HL-60 (cell line): ENCODE measurements around the gene TPCN1.

Experiments
- REST ChIP-seq: IDR thresholded peaks from 2 replicates; pipeline ENCODE4 v1.6.1; 2012; ENCODE audit warnings: low read depth; ENCODE audit not compliant: insufficient replicate concordance
- TF ChIP-seq, protein P1 (sequence below): IDR thresholded peaks from one replicate; pipeline ENCODE4 v1.5.1; 2011; ENCODE audit warnings: low read length, control low read depth, inconsistent platforms; ENCODE audit not compliant: insufficient read depth

DNA sequence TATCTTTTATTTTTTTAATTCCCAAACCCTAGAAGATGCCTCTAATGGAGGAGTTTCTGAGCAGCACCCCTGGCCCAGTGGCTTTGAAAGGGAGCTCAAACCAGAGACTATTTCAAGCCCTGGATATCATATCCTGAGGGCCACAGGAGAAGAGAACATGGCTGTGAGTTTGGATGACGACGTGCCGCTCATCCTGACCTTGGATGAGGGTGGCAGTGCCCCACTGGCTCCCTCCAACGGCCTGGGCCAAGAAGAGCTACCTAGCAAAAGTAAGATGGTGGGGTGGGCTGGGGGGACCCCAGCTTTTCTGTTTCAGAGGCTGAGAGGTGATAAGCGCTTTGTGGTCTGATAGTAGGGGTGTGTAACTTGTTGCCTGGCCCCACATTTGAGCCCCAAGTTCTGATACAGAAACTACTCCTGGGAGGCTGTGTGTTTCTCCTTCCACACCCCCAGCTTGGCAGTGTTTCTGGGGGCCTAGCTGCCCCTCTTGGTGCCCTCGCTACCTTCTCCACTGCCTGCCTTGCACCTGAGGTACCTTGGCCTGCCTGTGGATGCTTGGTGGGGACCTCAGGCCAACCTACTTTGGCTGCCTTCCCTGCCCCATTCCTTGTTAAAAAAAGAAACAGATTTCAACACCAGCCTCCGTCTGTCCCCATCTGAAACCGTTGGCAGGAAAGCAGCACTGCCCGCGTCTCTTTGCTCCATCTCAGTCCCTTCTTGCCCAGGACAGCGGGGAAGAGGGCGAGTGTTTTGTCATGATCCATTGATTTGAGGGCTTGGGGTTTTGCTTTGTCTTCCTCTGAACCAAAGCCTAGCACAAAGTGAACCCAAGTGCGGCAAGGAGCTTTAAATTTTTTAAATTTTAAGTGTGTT is 5.7 kb downstream of the TPCN1 start:
- TF ChIP-seq REST: no peak
- TF ChIP-seq, protein P1, sequence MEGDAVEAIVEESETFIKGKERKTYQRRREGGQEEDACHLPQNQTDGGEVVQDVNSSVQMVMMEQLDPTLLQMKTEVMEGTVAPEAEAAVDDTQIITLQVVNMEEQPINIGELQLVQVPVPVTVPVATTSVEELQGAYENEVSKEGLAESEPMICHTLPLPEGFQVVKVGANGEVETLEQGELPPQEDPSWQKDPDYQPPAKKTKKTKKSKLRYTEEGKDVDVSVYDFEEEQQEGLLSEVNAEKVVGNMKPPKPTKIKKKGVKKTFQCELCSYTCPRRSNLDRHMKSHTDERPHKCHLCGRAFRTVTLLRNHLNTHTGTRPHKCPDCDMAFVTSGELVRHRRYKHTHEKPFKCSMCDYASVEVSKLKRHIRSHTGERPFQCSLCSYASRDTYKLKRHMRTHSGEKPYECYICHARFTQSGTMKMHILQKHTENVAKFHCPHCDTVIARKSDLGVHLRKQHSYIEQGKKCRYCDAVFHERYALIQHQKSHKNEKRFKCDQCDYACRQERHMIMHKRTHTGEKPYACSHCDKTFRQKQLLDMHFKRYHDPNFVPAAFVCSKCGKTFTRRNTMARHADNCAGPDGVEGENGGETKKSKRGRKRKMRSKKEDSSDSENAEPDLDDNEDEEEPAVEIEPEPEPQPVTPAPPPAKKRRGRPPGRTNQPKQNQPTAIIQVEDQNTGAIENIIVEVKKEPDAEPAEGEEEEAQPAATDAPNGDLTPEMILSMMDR: no peak
